ENCODE measurements around the gene SCYGR3. TPM values are rescaled to one million over a fixed set of nuclear protein-coding genes. Genes with fewer than 3 reads are reported as not detected.

Gene SCYGR3
- total RNA-seq, 3 donors from 2014 or later (not counting 1 experiment from before 2014, with no cell fraction given): not detected

DNA sequence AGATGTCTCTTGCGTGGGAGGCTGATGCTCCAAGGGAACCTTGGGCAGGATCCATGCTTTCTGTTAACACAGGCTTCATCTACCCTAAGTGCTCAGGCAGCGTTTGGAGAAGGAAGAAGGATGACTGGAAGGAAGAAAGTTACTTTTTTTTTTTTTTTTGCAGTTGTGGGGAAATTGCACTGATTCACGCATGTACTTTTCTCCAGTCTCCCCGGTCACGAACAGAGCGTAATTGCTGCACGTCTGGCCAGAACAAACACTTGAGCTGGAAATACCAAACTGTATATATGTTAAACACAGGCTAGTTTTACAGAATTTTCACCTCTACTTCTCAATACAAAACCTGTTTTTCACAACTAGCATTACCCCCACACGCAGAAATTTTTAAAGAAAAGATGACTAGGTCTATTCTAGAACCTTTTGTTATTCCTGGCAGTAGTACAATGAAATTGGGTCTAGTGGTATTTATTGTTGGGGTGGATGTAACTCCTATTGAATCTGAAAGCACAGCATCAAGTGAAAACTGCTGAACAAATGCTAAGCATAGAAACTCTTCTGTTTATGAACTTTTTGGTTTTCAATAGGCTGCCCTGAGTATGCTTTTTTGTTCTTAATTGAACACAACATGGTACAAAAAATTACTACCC, 42.7 kb upstream of the SCYGR3 start:
- Mint-ChIP-seq H3K4me3 (no peak overlapping the region), H3K4me1 (no peaks in the 10 kb centered on the region), H3K27ac (no peak overlapping the region), H3K9me3 (no peaks in the 10 kb centered on the region), H3K36me3 (no peaks in the 10 kb centered on the region), H3K27me3 (ENCODE audit: low read depth in 2 of 2) (peaks cover 0 to 4% of the 10 kb centered on the region in 2 donors)
- ATAC-seq (no peak), DNase-seq (no peak)
- 98% methylated on average over 8 of the region's 8 CpGs for WGBS (ENCODE audit: insufficient coverage)
- no peak overlapping the region for H3K4me3 ChIP-seq (ENCODE audit: low read length)
- H3K27ac ChIP-seq (ENCODE audit: low read length): no peak overlapping the region
- H3K36me3 ChIP-seq (ENCODE audit: control insufficient read depth, insufficient read depth, low read length): no peaks in the 10 kb centered on the region
- TF ChIP-seq, protein P1, sequence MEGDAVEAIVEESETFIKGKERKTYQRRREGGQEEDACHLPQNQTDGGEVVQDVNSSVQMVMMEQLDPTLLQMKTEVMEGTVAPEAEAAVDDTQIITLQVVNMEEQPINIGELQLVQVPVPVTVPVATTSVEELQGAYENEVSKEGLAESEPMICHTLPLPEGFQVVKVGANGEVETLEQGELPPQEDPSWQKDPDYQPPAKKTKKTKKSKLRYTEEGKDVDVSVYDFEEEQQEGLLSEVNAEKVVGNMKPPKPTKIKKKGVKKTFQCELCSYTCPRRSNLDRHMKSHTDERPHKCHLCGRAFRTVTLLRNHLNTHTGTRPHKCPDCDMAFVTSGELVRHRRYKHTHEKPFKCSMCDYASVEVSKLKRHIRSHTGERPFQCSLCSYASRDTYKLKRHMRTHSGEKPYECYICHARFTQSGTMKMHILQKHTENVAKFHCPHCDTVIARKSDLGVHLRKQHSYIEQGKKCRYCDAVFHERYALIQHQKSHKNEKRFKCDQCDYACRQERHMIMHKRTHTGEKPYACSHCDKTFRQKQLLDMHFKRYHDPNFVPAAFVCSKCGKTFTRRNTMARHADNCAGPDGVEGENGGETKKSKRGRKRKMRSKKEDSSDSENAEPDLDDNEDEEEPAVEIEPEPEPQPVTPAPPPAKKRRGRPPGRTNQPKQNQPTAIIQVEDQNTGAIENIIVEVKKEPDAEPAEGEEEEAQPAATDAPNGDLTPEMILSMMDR (IDR thresholded peaks at IDR 0.05): no peak
- intact Hi-C loops (cut with micrococcal nuclease): no loop called here
- H3K27me3 ChIP-seq (ENCODE audit: control insufficient read depth, insufficient read depth, low read length): no peaks in the 10 kb centered on the region
- H3K9me3 ChIP-seq (ENCODE audit: control insufficient read depth, insufficient read depth, low read length): no peaks in the 10 kb centered on the region
- no peaks in the 10 kb centered on the region for H3K4me1 ChIP-seq (ENCODE audit: control insufficient read depth, insufficient read depth, low read length)

- no peak overlapping the region for H3K4me3 Mint-ChIP-seq
- Histone ChIP-seq H3K27ac (ENCODE audit: low read length) (no peak overlapping the region), H3K9me3 (ENCODE audit: control insufficient read depth, insufficient read depth, low read length) (no peaks in the 10 kb centered on the region), H3K27me3 (ENCODE audit: control insufficient read depth, insufficient read depth, low read length) (no peaks in the 10 kb centered on the region), H3K4me3 (ENCODE audit: low read length) (no peak overlapping the region), H3K4me1 (ENCODE audit: control insufficient read depth, insufficient read depth, low read length) (no peaks in the 10 kb centered on the region), H3K36me3 (ENCODE audit: control insufficient read depth, insufficient read depth, low read length) (no peaks in the 10 kb centered on the region)
- H3K4me1 Mint-ChIP-seq: no peaks in the 10 kb centered on the region
- H3K27me3 Mint-ChIP-seq (ENCODE audit: low read depth in 2 of 2): peaks cover 0 to 4% of the 10 kb centered on the region in 2 donors
- 71% methylated on average over 1 of the region's 1 CpG for WGBS (ENCODE audit: insufficient coverage)
- H3K27ac Mint-ChIP-seq: no peak overlapping the region
- intact Hi-C loops (cut with micrococcal nuclease): no loop called here
- H3K36me3 Mint-ChIP-seq: no peaks in the 10 kb centered on the region
- no peaks in the 10 kb centered on the region for H3K9me3 Mint-ChIP-seq
- no peak for DNase-seq
- TF ChIP-seq, protein P1 (IDR thresholded peaks at IDR 0.05): no peak
- no peak for ATAC-seq
These were observed 40.8 kb upstream of the SCYGR3 start for GRCh38 chr2:227655454-227655853.

DNA sequence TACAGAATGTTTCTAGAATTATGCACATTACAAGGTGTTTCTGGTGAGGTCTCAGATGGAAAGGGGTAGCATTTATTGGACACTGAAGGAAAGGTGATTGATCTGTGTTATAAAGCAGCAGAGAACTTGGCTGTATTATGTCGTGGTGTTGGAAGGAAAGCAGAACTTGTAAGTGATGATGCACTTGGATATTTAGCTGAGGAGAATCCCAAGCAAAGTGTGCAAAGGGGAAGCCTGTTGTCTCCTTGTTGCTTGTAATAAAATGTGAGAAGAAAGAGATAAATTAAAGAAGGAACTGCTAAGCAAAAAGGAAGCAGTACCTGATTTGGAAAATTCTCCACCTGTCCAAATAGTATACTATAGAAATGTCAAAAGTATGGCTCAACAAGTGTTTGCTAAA, 39.8 kb upstream of the SCYGR3 start:
- H3K27ac Mint-ChIP-seq: no peak overlapping the region

More for the DNA sequence above, 39.8 kb upstream of the SCYGR3 start:
- ATAC-seq (no peak), DNase-seq (no peak)
- no peaks in the 10 kb centered on the region for H3K36me3 Mint-ChIP-seq
- Histone ChIP-seq H3K36me3 (ENCODE audit: control insufficient read depth, insufficient read depth, low read length) (no peaks in the 10 kb centered on the region), H3K4me3 (ENCODE audit: low read length) (no peak overlapping the region), H3K27ac (ENCODE audit: low read length) (no peak overlapping the region), H3K9me3 (ENCODE audit: control insufficient read depth, insufficient read depth, low read length) (no peaks in the 10 kb centered on the region), H3K27me3 (ENCODE audit: control insufficient read depth, insufficient read depth, low read length) (no peaks in the 10 kb centered on the region), H3K4me1 (ENCODE audit: control insufficient read depth, insufficient read depth, low read length) (no peaks in the 10 kb centered on the region)
- H3K27me3 Mint-ChIP-seq (ENCODE audit: low read depth in 2 of 2): peaks cover 0 to 4% of the 10 kb centered on the region in 2 donors
- H3K4me3 Mint-ChIP-seq: no peak overlapping the region
- TF ChIP-seq, protein P1 (IDR thresholded peaks at IDR 0.05): no peak
- WGBS (ENCODE audit: insufficient coverage): 62% methylated on average over 1 of the region's 1 CpG
- H3K4me1 Mint-ChIP-seq: no peaks in the 10 kb centered on the region
- intact Hi-C loops (cut with micrococcal nuclease): no loop called here
- no peaks in the 10 kb centered on the region for H3K9me3 Mint-ChIP-seq
